HUES6 (cell line): ENCODE results near the gene TNS3.

ENCODE experiments used
- H3K27ac ChIP-seq: 2 replicates; pipeline ENCODE4 v1.7.0; 2013; ENCODE audit warnings: low read depth, mild to moderate bottlenecking, low read length, inconsistent platforms
- H3K27me3 ChIP-seq: 2 replicates; pipeline ENCODE4 v1.6.1; 2013; ENCODE audit warnings: low read length; ENCODE audit not compliant: control insufficient read depth, insufficient read depth
- H3K36me3 ChIP-seq: 2 replicates; pipeline ENCODE4 v1.6.1; 2013; ENCODE audit warnings: low read length; ENCODE audit not compliant: control insufficient read depth, insufficient read depth
- H3K4me1 ChIP-seq: 2 replicates; pipeline ENCODE4 v1.6.1; 2013; ENCODE audit warnings: low read length; ENCODE audit not compliant: control insufficient read depth, insufficient read depth
- H3K4me3 ChIP-seq: 2 replicates; pipeline ENCODE4 v1.5.1; 2013; ENCODE audit warnings: low read depth, low read length
- H3K9ac ChIP-seq: one replicate; pipeline ENCODE4 v1.6.1; 2013; ENCODE audit warnings: mild to moderate bottlenecking, low read length
- H3K9me3 ChIP-seq: 2 replicates; pipeline ENCODE4 v1.6.1; 2013; ENCODE audit warnings: low read depth, low read length; ENCODE audit not compliant: control insufficient read depth, insufficient read depth

TNS3 gene

GRCh38 chr7:47241112-47242065 lies 340.5 kb downstream of the TNS3 start:
- no peak overlapping the region for H3K27ac ChIP-seq
- H3K9me3 ChIP-seq = no peaks in the 10 kb centered on the region
- H3K36me3 ChIP-seq = no peaks in the 10 kb centered on the region
- no peaks in the 10 kb centered on the region for H3K27me3 ChIP-seq
- no peak overlapping the region for H3K4me3 ChIP-seq
- no peak overlapping the region for H3K9ac ChIP-seq
- no peaks in the 10 kb centered on the region for H3K4me1 ChIP-seq

GRCh38 chr7:47239931-47240421 lies 341.9 kb downstream of the TNS3 start:
- Histone ChIP-seq H3K27ac (no peak overlapping the region), H3K36me3 (no peaks in the 10 kb centered on the region), H3K9ac (no peak overlapping the region), H3K9me3 (no peaks in the 10 kb centered on the region), H3K27me3 (no peaks in the 10 kb centered on the region), H3K4me1 (no peaks in the 10 kb centered on the region), H3K4me3 (no peak overlapping the region)

- Histone ChIP-seq H3K4me3 (no peak overlapping the region), H3K36me3 (no peaks in the 10 kb centered on the region), H3K27me3 (no peaks in the 10 kb centered on the region), H3K9ac (no peak overlapping the region), H3K9me3 (no peaks in the 10 kb centered on the region), H3K27ac (no peak overlapping the region), H3K4me1 (no peaks in the 10 kb centered on the region)
Observed at GRCh38 chr7:47239034-47239433, 342.9 kb downstream of the TNS3 start.

DNA sequence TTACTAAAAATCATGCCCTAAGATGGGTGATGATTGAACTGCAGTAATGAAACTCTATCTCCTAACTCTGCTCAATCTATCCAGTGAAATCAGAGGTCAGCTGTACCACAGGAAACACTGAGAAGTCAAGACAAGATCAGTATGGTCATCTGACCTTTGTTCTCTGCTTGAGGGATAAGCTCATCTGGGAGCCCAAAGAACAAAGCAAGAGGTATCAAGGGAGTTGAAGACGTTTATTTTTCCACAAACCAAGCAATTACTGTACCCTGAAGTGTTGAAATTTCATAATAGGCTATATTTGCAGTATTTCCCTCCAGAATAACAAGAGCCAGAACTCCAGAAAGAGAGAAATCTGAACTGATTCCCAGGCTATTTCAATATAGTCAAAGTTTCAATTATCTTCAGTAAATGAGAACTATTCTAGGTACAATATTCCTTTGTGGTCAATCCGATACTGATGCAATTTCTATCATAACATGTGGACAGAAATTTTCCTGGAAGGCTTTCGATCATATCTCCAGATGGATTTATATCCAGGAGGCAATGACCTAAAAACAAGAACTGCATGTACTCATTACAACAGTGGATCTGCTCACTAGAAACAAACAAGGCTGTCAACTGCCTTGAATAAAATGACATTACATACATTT lies 345.3 kb downstream of the TNS3 start:
- no peaks in the 10 kb centered on the region for H3K27me3 ChIP-seq
- no peak overlapping the region for H3K4me3 ChIP-seq
- no peak overlapping the region for H3K9ac ChIP-seq
- H3K27ac ChIP-seq = no peak overlapping the region
- H3K4me1 ChIP-seq = no peaks in the 10 kb centered on the region
- no peaks in the 10 kb centered on the region for H3K36me3 ChIP-seq
- no peaks in the 10 kb centered on the region for H3K9me3 ChIP-seq

- Histone ChIP-seq H3K9me3 (no peaks in the 10 kb centered on the region), H3K36me3 (no peaks in the 10 kb centered on the region), H3K27me3 (no peaks in the 10 kb centered on the region), H3K9ac (no peak overlapping the region), H3K27ac (no peak overlapping the region), H3K4me3 (no peak overlapping the region), H3K4me1 (no peaks in the 10 kb centered on the region)
Observed at GRCh38 chr7:47233996-47234395, 347.9 kb downstream of the TNS3 start.

- Histone ChIP-seq H3K27me3 (no peaks in the 10 kb centered on the region), H3K4me1 (no peaks in the 10 kb centered on the region; the same call in 1 of the 2 replicates), H3K9ac (no peak overlapping the region), H3K27ac (no peak overlapping the region), H3K36me3 (no peaks in the 10 kb centered on the region), H3K4me3 (no peak overlapping the region), H3K9me3 (no peaks in the 10 kb centered on the region)
Observed at GRCh38 chr7:47232751-47233412, 349.0 kb downstream of the TNS3 start.

DNA sequence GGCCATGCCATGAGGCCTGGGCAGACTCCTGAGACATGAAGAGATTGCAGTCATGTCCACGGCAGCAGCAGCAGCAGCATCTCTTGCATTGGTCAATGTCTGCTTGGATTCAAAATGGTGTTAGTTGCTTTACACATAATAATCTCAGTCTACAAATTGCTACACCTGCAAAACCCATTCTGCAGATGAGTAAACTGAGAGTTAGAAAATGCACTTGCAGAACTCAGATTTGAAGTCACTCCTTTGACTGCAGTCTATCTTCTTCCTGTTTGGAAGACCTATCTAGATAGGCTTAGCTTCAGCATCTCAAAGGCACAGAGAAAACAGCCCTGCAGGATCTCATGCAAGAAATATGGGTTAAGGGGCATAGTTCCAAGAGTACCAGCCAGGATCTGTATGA lies 350.3 kb downstream of the TNS3 start:
- Histone ChIP-seq H3K9ac (no peak overlapping the region), H3K27ac (no peak overlapping the region), H3K27me3 (no peaks in the 10 kb centered on the region), H3K9me3 (no peaks in the 10 kb centered on the region), H3K36me3 (no peaks in the 10 kb centered on the region), H3K4me1 (peaks cover 6% of the 10 kb centered on the region; the same call in 1 of the 2 replicates), H3K4me3 (no peak overlapping the region)

DNA sequence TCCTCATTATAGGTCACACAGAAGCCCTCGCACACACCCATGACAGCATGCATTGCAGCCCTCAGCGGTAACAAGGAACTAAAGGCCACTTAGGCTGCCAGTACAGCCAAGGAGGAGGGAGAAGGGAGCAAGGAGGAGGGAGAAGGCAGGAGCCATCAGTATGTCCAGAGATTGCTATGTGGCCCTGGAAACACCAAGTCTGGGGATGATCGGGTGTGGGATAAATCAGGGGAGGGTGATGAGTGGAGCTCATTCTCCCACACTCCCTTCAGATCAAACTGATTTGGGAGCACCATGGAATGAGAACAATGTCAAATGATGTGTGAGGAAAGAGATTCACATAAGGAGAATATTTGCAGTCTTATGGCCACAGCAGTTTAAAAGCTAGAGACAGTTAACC lies 350.9 kb downstream of the TNS3 start:
- H3K4me1 ChIP-seq = peaks cover 6% of the 10 kb centered on the region; the same call in 1 of the 2 replicates
- no peaks in the 10 kb centered on the region for H3K27me3 ChIP-seq
- no peak overlapping the region for H3K27ac ChIP-seq
- no peaks in the 10 kb centered on the region for H3K36me3 ChIP-seq
- H3K4me3 ChIP-seq = no peak overlapping the region
- H3K9me3 ChIP-seq = no peaks in the 10 kb centered on the region
- H3K9ac ChIP-seq = no peak overlapping the region

GRCh38 chr7:47228386-47229014 lies 353.4 kb downstream of the TNS3 start:
- Histone ChIP-seq H3K36me3 (no peaks in the 10 kb centered on the region), H3K9ac (no peak overlapping the region), H3K27me3 (no peaks in the 10 kb centered on the region), H3K4me3 (no peak overlapping the region), H3K27ac (no peak overlapping the region), H3K4me1 (peaks cover 6% of the 10 kb centered on the region; the same call in 1 of the 2 replicates), H3K9me3 (no peaks in the 10 kb centered on the region)

DNA sequence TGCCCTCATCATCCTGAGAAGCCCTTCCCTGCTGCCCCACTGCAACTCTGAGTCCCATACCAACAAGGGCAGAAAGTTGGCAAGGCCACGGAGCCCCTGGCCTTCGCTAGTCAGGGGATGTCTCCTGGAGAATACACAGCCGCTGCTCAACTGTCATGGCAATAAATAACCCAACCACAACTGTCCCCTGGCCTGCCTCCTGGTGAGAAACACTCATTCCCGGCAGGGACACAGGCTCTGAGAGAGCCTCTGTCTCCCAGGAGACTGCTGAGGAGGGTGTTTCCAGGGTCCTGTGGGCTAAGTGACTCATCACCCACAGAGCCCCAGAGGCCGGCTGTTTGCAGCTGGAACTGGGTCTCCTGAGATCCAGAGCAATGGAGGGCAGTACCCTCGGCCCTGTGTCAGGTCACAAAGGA lies 354.1 kb downstream of the TNS3 start:
- H3K27me3 ChIP-seq = no peaks in the 10 kb centered on the region
- no peak overlapping the region for H3K4me3 ChIP-seq
- H3K9me3 ChIP-seq = no peaks in the 10 kb centered on the region
- peaks cover 6% of the 10 kb centered on the region; the same call in 1 of the 2 replicates for H3K4me1 ChIP-seq
- H3K27ac ChIP-seq = no peak overlapping the region
- H3K9ac ChIP-seq = no peak overlapping the region
- no peaks in the 10 kb centered on the region for H3K36me3 ChIP-seq
